Liver (tissue), 3 donors: ENCODE measurements around the gene HEATR5A.

Experiments used
- EGR1 ChIP-seq, 2 donors: IDR thresholded peaks; 2 replicates each; pipeline ENCODE4 v1.6.1; 2016 to 2018; ENCODE audit warnings: antibody characterized with exemption in 2 of 2, low read depth in 2 of 2
- GABPA ChIP-seq, 2 donors: IDR thresholded peaks in 1 of 2; conservative IDR thresholded peaks in 1 of 2; 2 replicates each; pipeline ENCODE4 v1.6.1; 2016; ENCODE audit warnings: antibody characterized with exemption in 2 of 2, mild to moderate bottlenecking in 1 of 2, moderate library complexity in 1 of 2
- RAD21 ChIP-seq, 2 donors: IDR thresholded peaks; 2 replicates each; pipeline ENCODE4 v1.6.1; 2016; ENCODE audit warnings: antibody characterized with exemption in 2 of 2, mild to moderate bottlenecking in 2 of 2
- RXRA ChIP-seq, 2 donors: IDR thresholded peaks; 2 replicates each; pipeline ENCODE4 v1.6.1; 2017 to 2018; ENCODE audit warnings: antibody characterized with exemption in 2 of 2, mild to moderate bottlenecking in 1 of 2
- SP1 ChIP-seq: IDR thresholded peaks from 2 replicates; pipeline ENCODE4 v1.6.1; 2018; ENCODE audit warnings: antibody characterized with exemption, mild to moderate bottlenecking
- TAF1 ChIP-seq: conservative IDR thresholded peaks from 2 replicates; pipeline ENCODE4 v1.6.1; 2016; ENCODE audit warnings: antibody characterized with exemption, mild to moderate bottlenecking
- YY1 ChIP-seq: IDR thresholded peaks from 2 replicates; pipeline ENCODE4 v1.6.1; 2016; ENCODE audit warnings: antibody characterized with exemption, mild to moderate bottlenecking
- TF ChIP-seq, protein P1 (sequence below): fragments of 150-350 bp; IDR thresholded peaks from 2 replicates; pipeline ENCODE4 v1.5.1; 2017; ENCODE audit warnings: improper control_type of control experiment, low read depth, low read length; ENCODE audit not compliant: missing input control
- TF ChIP-seq, protein P2 (sequence below): IDR thresholded peaks from 2 replicates; pipeline ENCODE4 v1.6.1; 2016; ENCODE audit warnings: antibody characterized with exemption
- TF ChIP-seq, protein P3 (sequence below): IDR thresholded peaks from 2 replicates; pipeline ENCODE4 v1.6.1; 2016; ENCODE audit warnings: antibody characterized with exemption
- TF ChIP-seq, protein P4 (sequence below): IDR thresholded peaks from 2 replicates; pipeline ENCODE4 v1.6.1; 2016; ENCODE audit warnings: antibody characterized with exemption
- donor health status: healthy.
- donor health status: healthy.

DNA sequence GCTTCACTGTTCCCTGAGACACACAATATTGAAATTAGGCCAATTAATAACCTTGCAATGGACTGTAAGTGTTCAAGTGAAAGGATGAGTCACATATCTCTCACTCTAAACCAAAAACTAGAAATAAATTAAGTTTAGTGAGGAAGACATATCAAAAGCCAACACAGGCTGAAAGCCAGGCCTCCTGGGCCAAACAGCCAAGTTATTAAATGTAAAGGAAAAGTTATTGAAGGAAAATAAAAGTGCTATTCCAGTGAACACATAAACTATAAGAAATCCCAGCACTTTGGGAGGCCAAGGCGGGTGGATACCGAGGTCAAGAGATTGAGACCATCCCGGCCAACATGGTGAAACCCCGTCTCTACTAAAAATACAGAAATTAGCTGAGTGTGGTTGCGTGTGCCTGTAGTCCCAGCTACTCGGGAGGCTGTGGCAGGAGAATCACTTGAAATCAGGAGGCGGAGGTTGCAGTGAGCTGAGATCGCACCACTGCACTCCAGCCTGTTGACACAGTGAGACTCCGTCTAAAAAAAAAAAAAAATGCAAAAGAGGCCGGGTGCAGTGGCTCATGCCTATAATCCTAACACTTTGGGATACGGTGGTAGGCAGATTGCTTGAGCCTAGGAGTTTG, 10.4 kb upstream of the HEATR5A start:
- TF ChIP-seq, protein P1, sequence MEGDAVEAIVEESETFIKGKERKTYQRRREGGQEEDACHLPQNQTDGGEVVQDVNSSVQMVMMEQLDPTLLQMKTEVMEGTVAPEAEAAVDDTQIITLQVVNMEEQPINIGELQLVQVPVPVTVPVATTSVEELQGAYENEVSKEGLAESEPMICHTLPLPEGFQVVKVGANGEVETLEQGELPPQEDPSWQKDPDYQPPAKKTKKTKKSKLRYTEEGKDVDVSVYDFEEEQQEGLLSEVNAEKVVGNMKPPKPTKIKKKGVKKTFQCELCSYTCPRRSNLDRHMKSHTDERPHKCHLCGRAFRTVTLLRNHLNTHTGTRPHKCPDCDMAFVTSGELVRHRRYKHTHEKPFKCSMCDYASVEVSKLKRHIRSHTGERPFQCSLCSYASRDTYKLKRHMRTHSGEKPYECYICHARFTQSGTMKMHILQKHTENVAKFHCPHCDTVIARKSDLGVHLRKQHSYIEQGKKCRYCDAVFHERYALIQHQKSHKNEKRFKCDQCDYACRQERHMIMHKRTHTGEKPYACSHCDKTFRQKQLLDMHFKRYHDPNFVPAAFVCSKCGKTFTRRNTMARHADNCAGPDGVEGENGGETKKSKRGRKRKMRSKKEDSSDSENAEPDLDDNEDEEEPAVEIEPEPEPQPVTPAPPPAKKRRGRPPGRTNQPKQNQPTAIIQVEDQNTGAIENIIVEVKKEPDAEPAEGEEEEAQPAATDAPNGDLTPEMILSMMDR: no peak
- TF ChIP-seq, protein P2, sequence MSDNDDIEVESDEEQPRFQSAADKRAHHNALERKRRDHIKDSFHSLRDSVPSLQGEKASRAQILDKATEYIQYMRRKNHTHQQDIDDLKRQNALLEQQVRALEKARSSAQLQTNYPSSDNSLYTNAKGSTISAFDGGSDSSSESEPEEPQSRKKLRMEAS: no peak
- TF ChIP-seq RAD21 (IDR thresholded peaks at IDR 0.05) (no peak), SP1 (no peak), GABPA (IDR thresholded peaks at IDR 0.05 in 1 of 2, conservative IDR thresholded peaks at IDR 0.05 in 1 of 2) (no peak), EGR1 (IDR thresholded peaks at IDR 0.05; ENCODE audit: low read depth in 2 of 2) (no peak), RXRA (IDR thresholded peaks at IDR 0.05) (no peak), TAF1 (no peak), YY1 (no peak)
- TF ChIP-seq, protein P3, sequence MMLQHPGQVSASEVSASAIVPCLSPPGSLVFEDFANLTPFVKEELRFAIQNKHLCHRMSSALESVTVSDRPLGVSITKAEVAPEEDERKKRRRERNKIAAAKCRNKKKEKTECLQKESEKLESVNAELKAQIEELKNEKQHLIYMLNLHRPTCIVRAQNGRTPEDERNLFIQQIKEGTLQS: no peak
- TF ChIP-seq, protein P4, sequence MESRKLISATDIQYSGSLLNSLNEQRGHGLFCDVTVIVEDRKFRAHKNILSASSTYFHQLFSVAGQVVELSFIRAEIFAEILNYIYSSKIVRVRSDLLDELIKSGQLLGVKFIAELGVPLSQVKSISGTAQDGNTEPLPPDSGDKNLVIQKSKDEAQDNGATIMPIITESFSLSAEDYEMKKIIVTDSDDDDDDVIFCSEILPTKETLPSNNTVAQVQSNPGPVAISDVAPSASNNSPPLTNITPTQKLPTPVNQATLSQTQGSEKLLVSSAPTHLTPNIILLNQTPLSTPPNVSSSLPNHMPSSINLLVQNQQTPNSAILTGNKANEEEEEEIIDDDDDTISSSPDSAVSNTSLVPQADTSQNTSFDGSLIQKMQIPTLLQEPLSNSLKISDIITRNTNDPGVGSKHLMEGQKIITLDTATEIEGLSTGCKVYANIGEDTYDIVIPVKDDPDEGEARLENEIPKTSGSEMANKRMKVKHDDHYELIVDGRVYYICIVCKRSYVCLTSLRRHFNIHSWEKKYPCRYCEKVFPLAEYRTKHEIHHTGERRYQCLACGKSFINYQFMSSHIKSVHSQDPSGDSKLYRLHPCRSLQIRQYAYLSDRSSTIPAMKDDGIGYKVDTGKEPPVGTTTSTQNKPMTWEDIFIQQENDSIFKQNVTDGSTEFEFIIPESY: no peak
